GOT3 (cell line): Measurements from ENCODE around the gene MYCL.

Source experiments
- DNase-seq: peaks from one replicate; lab custom pipeline; 2025; ENCODE audit warnings: mixed read lengths; lab: John Stamatoyannopoulos, UW

MYCL gene

GRCh38 chr1:39901714-39902459, at the start of gene MYCL:
Gene MYCL, minus strand, starts transcription at chr1:39901917. Its CDS starts 483 bp downstream, at chr1:39901434.
- DNase-seq: no peak

- DNase-seq: no peak
Measured at GRCh38 chr1:39949891-39950290, 48.2 kb upstream of the MYCL start.

GRCh38 chr1:39947260-39947659, 45.5 kb upstream of the MYCL start:
- no peak for DNase-seq

- no peak for DNase-seq
Measured at GRCh38 chr1:39946216-39946615, 44.5 kb upstream of the MYCL start.

GRCh38 chr1:39944410-39945112, 42.8 kb upstream of the MYCL start:
- no peak for DNase-seq

GRCh38 chr1:39943471-39944290, 42.0 kb upstream of the MYCL start:
- DNase-seq: no peak

- no peak for DNase-seq
Measured at GRCh38 chr1:39940980-39941871, 39.5 kb upstream of the MYCL start.

GRCh38 chr1:39940253-39940652, 38.5 kb upstream of the MYCL start:
- no peak for DNase-seq

- no peak for DNase-seq
Measured at GRCh38 chr1:39938856-39939255, 37.1 kb upstream of the MYCL start.

GRCh38 chr1:39936724-39937491, 35.2 kb upstream of the MYCL start:
- no peak for DNase-seq

- peak; percentile 81 for DNase-seq
Measured at GRCh38 chr1:39933956-39934941, 32.5 kb upstream of the MYCL start.

GRCh38 chr1:39928809-39929587, 27.3 kb upstream of the MYCL start:
- no peak for DNase-seq

GRCh38 chr1:39927538-39927937, 25.8 kb upstream of the MYCL start:
- no peak for DNase-seq

GRCh38 chr1:39926820-39927219, 25.1 kb upstream of the MYCL start:
- DNase-seq: no peak

GRCh38 chr1:39926343-39926793, 24.7 kb upstream of the MYCL start:
- no peak for DNase-seq

- peak; percentile 23 for DNase-seq
Measured at GRCh38 chr1:39925721-39926342, 24.1 kb upstream of the MYCL start.

GRCh38 chr1:39922251-39922688, 20.6 kb upstream of the MYCL start:
- DNase-seq: no peak

- DNase-seq: no peak
Measured at GRCh38 chr1:39919545-39919944, 17.8 kb upstream of the MYCL start.
